NCI-H146 treated with DMSO at 0.1 percent for 48 hours (cell line): Measurements from ENCODE around the gene NTMT2.

Source experiments
- DNase-seq: peaks from one replicate; lab custom pipeline; 2025; ENCODE audit not compliant: unreplicated experiment; lab: John Stamatoyannopoulos, UW

NTMT2 gene

DNA sequence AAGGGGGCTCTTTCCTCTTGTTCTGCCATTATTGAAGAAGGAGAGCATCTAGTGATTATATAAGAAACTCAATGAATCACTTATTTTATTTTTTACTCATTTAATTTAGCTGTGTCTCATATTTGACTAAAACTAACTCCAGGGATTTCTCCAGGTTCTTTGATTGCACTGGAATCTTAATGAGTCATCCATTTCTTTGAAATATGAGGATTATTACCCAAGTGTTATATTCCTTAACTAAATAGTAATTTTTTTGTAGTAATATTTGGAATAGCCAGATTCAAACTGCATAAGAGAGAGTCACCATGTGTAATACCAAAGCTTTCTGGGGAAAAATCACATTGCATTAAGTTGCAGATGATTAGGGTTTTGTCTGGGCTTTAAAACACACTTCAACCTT is 59.5 kb downstream of the NTMT2 start:
- no peak for DNase-seq

DNA sequence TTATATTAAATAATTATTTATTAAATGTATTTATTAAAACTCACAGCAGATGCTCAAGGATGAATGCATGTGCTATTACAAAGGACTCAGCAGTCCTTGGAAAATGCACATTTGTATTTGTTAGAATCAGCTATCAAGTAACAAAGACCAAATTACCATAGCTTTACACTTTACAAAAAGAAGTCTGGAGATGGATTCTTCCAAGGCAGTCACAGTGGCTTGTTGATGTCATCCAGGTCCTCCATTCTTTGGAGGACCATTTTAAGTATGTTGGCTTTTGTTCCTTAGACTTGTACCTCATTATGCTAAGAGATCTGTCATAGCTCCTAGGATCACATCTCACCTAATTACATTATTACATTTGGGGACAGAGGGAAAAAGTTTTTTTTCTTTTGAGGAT is 63.4 kb downstream of the NTMT2 start:
- no peak for DNase-seq

DNA sequence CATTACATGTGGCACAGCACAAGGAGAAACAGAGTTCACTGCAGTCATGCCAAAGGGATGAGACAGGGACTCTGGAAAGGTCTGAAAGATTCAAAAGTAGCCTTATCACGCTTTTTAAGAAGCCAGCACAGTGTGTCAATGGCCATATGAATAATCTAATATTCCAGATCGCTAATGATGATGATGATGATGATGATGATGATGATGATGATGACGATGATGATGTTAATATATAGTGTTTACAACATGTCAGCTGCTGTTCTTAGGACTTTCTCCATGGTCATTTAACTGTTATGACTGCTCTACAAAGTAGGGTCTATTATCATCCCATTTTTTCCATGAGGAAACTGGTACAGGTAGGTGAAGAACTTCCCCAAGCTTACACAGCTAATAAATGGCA is 64.4 kb downstream of the NTMT2 start:
- DNase-seq: no peak

DNA sequence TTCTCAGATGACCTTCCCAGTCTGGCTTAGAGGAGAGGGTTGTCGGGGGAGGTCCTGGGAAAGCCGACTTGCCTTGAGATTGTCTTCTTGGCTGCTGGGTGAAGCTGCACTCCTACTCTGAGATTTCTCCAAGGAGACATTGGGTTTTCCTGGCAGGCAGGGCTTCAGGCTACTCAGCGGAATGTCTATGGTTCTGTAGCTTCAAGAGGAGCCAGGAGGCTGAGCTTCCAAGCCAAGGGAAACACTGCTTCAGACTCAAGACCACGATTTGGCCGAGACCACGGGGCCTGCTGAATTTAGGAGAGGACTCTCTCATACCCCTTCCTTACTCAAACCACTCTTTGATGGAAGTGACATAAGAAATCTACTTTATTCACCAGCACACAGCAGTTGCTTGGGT is 67.8 kb downstream of the NTMT2 start:
- no peak for DNase-seq

DNA sequence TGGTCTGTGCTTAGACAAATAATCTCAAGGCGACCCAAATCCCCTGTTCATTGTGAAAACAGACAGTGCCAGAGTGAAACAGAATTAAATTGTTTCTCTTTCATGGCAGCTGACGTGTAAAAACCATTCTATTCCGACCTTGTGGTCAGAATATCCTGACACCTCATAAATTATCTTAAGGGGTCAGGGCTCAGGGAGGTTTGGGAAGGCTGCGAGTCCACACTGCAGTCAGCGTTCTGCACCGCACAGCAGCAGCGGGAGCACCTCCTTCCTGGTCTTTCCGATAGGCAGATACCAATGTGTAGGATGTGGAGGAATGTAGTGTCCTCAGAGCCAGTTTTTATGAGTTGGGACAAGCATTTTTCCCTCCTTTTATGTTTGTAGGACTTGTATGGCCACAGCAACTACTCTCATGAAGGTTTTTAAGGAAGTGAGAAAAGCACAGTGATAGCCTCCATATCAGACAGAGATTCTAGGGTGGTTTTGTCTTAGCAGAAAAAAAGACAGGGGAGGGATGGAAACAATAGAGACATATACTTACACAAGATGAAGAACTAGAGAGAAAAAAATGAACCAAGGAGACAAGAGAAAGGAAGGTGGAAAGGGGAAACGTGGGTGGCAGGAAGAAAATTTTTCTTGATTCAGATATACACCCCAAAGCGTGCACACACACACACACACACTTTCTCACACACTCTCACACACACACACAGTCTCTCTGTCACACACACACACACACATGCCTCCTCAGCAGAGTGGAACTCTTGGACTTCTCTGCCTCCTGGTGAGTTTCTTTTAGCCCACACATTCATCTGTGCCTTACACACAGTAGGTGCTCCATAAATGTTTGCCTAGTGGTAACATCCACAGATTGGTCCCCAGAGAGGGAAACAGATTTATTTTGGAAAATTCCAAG is 68.6 kb downstream of the NTMT2 start:
- DNase-seq: no peak

DNA sequence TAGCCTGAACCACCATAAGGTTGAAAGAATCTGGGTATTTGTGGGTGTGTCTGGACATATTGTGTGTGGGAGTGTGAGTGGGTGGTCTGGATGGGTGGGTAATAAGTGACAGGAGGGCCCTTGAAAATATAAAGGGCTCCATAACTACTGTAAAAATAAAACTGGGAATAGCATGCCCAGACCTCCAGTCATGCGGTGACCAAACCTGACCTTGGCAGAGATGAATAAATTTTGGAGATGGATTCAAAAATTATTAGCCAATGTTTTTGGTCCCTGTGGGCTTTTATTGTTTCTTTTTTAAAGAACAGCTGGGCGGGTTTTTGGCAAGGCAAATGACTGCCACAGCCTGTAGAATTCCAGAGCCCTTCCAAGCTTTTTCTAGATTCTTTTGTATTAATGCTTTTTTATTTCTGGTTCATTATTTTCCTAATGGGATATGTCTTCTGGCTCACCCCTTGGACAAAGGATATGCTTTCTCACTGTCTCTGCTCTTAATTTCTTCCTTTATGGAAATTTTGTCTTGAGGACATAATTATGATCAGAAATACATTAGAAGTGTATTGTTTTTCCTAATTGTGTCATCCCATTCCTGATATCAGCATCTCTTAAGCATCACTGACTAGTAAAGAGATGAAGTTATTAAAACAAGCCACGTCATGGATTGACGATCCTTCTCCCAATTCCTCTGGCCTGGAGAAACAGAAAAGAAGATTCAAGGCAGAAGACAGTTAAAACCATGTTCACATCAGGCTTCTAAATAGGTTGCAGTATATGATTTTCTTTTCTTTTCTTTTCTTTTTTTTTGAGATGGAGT is 69.5 kb downstream of the NTMT2 start:
- DNase-seq: no peak

DNA sequence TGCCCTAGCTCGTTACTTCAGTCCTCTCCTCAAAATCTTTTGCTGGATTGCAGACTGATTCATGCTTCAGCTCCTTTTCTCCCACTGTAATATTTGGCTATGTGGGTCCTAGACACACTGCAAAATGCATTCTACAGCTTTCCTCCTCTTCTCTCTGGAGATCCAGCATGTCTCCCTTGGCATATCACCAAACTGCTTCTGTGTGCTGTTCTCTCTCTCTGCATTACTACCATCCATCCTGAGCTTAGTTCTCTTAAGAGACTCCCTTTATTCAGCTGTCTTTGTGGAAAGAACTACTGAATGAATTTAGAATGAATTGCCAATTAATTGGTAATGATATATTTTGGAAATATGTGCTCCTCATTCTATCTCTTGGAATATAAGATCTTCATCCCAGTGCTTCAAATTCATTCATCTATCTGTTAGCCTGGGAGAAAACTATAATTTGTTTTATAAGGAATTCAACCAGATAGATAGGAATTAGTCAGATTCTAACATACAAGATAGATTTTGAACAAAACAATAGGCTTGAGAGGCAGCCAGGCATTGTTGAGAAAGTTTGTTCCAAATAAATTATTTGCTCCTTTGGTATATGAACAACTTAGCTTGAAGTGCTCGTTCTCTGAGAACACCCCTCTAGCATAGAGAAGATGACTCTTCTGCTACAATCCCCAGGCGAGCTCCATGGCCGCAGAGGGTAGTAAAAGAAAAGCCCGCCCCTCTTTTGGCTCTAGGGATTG is 71.9 kb downstream of the NTMT2 start:
- no peak for DNase-seq

DNA sequence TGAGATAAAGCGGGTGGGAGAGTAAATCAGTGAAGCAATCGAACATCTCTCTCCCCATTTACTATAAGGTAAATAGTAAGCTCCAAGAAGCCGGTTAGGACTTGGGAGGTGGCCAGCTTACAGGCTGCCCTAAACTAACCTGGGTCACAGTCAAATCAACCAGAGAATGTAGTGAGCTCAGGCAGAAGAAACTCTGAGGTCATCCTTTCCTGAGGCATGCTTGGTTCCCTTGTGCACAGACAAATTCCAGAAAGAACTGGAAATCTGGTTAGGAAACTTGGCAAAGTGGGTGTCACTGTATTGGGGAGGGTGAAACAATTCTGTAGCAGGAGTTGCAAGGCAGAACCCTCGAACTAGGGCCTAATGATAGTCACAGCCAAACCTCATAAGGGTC is 72.5 kb downstream of the NTMT2 start:
- no peak for DNase-seq
